Anterior cingulate cortex (tissue), 58 donors: Measurements from ENCODE around the gene IRS1.

Source experiments
- DNase-seq, 58 donors: peaks; one replicate each; lab custom pipeline; 2025; lab: John Stamatoyannopoulos, UW

IRS1 gene

DNA sequence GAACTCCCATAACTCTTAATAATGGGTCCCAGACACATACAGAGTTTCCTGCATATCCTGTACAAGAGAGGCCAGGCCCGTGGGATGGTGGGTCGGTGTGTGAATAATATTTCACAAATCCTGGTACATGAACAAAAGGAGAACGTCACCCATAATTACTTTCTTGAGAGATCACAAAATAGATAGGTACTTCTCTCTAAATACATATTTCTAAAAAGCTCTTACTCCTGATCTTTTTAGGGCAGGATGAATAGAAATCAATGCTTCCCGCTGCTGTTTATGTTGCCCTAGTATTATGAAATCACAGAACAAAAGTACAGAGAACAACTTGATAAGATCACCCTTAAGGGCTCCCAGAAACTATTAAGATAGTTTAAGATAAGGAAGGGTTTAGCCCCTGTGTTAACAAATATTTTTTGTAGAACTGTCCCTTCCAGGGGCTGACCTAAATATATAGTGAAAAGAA lies 5.4 kb downstream of the IRS1 start:
- no peak for DNase-seq

DNA sequence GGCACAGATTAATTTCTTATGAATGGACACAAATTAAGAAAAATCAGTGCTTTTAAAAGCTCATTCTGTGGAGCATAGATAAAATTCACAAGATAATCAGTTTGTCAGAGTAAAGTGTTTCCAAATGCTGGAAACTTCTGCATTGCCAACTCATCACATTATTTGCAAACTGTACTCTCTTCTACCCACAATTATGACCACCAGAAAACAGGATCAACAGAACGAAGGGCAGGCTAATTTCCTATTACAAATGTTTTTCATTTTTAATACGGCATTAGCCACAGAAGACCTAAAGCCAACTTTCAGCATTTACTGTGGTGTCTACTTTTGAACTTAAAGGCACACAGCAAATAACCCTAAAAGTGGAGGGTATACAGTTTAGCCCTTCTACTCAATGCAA lies 6.0 kb downstream of the IRS1 start:
- no peak for DNase-seq

DNA sequence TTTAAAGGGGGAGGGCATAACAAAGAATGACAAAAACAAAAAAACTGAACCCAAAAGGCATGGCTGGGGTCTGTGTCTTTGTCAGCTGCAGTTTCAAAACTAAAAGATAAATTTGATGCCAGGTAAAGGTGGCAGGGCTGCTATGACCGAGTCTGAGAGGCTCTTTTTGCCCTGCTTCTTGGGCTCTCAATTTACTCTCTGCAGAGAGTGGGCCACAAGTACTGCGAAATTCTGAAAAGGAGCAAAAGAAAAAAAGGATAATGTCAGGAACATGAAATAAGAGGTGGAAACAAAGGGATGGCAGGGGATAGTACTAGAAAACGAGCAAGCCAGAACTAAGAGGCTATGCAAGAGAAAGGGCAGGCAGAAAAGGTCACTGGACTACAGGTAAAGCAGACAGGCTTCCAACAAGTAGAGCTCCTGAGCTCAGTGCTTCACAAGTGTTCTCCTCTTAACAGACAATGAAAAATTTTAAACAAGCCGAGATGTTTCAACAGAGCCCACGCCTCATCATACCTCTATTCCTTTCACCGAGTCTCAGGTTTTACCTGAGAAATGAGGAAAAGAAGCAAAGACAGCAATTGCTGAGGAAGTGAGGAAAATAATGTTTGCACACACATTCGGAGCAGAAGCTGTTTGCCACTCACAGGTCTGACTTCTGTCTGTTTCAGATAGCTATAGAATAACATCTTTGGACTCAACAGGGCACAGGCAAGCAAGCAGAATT lies 7.3 kb downstream of the IRS1 start:
- peak in 2 of 58 donors; percentile 16 to 46 for DNase-seq

DNA sequence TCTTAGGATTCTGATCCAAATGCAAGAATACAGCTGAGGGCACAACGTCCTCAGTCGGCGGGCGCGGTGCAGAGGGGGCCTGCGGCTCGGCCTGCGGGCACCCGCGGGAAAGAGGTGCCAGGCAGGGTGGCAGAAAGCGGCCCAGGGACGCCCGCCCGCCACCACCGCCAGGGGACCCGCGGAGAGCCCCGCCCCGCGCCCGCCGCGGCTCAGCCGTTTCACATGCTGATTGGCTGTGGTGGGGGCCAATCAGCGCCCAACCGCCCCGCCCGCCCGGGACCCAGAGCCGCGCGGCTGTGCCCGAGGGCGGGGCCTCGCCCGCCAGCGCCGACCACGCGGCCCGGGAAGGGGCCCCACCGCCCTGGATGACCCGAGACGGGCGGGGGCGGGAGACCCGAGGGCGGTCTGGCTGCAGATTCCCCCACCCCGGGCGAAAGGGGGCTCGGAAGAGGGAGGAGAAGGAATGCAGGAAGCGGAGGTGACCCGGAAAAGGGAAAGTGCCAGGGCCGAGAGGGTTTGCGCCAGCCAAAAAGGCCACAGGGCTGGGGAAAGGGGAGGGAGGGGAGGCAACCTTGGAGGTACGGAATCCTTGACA lies 8.0 kb downstream of the IRS1 start:
- peak; percentile 45 to 93 (median 87) for DNase-seq

DNA sequence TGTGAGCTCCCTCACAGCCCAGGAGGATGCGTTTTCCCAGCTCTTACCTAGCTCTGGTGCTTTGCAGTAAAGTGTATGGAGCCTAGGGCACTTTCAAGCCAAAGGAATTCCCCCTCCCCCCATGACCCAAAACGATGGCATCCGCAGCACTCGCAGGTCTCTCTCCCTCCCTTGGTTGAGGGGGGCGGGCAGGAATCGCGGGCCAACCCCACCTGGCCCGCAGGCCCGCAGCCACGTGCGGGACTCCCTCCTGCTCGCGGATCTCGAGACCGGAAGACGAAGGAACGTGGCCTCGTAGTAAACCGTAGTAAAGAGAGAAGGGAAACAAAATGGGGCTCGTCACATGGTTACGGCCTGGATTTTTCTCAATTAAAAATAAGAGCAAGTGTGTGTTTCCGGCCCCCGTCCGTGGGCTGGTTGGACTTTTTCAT lies 8.5 kb downstream of the IRS1 start:
- peak in 25 of 58 donors; percentile 59 to 90 (median 74) for DNase-seq

DNA sequence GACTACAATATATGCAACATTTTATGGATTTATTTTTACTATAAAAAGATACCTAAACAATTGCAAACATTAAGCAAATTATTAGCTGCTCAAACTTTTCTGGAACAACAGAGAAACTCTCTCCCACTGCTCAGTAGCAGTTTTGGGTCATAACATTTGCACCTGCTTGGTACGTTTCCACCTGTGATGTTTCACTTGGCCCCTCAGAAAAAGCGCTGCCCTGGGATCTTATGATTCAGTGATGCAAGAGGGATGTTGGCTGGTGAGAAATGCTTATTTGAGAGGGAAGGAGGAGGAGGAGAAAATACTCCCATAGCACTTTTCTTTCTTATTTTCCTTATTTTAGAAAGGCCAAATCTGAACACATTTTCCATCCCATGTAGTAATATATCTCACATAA lies 9.2 kb downstream of the IRS1 start:
- no peak for DNase-seq

DNA sequence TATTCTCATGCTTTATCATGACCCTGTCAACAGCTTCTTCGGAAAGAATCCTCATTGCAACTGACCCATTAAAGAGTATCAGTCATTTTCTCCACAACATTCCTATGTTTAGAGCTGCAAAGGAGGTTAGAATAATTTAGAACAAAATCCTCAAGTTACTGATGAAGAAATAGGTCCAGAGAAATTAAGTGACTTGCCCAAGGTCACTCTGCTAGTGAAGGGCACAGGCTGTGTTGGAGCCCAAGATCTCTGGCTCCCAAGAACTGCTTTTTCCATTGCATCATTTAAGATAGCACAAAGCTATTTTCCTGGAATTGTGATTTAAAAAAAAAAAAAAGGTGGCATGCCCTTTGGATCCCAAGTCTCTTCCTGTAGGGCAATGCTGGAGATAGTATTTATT lies 9.6 kb downstream of the IRS1 start:
- no peak for DNase-seq

DNA sequence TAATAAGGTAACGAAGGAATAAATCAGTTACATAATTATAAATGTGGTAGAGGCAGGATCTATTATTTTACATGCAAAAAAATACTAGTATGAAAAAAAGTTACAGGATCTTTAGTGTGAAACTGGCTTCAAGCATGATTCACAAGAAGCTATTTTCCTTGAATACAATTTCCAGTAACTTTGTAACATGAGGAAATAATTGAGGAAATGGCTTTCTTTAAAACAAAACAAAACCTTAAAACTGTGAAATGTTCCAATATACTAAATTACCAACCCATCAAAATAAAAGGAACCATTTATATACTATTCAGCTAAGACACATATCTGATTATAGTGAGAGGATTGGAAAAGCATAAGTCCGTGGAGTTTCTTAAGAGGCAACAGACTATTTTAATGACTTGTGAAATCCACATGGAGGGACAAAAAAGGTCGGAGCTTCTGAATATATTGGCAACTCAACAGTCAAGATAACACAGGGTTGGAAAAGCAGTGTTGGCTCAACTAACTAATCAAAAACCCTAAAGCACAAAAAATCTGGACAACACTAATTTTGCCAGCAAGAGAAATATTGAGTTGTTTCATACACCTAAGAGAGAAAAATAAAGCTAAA lies 10.6 kb downstream of the IRS1 start:
- no peak for DNase-seq

DNA sequence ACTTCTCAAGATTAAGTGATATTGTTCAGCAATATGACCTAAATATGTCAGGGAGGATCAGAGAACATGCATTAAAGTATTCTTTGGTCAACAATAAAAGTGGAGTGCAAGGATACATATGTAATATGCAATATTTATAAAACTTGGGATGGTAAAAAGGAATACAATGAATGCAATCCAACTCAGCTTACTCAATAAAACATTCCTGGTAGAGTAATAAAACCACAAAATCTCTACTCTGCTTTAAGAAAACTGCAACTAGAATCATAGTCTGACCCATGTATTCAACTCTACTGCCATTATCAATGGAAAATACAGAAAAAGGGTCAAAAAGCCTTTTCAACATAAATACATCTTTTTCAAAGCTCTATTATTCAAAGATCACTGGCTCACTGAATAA lies 11.6 kb downstream of the IRS1 start:
- no peak for DNase-seq

DNA sequence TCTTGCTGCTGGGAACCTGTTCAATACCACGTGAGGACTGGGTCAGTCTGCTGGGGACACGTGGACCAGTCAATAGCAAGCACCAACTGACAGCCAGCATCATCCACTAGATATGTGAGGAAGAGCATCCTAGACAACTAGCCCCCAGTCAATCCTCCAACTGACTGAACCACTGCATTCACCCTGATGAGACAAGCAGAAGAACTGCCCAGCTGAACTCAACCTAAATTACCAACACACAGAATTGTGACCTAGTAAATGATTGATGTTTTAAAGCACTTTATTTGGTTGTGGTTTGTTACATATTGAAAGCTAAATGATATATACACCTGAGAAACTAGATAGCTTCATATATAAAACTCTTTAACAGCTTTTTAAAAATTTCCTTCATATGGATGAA lies 15.7 kb downstream of the IRS1 start:
- no peak for DNase-seq

DNA sequence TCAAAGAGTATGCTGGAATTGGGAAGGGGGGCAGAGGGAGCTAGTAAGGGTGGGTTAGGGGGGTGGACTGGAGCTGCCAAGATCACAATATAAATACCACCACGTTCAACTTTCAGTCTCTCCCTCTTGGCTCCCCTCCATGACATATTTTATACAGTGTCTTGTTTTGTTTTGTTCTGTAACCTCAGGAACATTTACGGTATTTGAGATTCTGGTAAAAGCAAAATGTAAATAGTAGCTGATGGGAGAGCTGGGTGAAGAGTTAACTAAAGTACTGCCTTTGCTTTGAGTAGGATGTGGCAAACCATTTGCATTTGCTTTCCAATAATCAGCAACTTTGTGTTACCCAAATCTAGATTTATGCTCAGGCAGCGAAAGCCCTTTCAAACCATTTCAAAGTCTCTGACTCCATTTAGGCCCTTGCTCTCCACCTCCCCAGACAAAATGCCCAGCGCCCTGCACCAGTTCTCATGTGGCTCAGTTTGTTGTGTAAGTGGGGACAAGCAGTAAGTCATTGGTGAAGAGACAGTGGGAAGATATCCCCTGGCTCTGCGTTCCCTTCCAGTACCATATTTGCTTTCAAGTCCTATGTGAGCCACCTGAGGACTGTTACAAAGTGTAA lies 17.4 kb downstream of the IRS1 start:
- DNase-seq, result no peak

DNA sequence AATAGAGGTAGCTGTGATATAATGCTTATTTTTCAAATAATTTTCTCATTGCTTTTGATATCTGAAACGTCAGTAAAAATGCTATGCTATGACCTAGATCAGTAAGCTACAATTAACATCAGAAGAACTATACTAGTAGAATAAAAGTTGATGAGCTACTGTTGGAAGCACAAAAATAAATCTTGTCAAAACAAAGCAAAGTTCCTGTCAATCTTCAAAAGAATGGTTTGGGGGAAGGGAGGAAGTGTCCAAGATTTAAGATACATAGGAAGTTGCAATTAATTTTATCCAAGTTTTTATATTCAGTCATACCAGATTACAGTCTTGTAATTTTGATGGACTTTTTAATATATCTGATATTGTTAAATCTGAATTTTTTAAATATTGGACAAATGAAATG lies 19.2 kb downstream of the IRS1 start:
- no peak for DNase-seq

DNA sequence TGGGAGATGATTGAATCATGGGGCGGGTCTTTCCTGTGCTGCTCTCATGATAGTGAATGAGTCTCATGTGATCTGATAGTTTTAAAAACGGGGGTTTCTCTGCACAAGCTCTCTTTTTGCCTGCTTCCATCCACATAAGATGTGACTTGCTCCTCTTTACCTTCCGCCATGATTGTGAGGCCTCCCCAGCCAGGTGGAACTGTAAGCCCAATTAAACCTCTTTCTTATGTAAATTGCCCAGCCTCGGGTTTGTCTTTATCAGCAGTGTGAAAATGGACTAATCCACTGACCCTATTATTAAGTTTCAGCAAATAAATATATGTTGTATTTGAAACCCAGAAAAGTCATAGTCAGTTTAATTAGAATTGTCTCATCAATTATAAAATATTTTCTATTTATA lies 22.0 kb downstream of the IRS1 start:
- no peak for DNase-seq

DNA sequence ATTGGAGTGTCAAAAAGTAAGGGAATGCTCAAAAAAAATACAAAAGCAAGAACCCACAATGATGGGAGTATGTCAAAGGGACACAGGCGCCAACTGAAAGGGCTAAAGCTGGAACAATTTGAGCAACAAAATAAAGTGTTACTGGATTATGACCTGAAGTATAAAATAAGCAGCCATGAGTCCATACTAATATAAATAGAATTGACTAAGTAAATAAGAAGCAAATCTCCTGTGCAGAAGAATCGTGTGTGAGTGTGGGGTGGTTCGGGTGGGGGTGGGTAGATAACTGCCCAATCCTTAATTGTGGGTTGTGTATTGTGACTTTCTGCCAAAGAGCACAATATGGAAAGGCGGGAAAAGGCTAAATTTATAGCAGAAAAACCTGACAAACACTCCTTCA lies 23.5 kb downstream of the IRS1 start:
- DNase-seq, result no peak

DNA sequence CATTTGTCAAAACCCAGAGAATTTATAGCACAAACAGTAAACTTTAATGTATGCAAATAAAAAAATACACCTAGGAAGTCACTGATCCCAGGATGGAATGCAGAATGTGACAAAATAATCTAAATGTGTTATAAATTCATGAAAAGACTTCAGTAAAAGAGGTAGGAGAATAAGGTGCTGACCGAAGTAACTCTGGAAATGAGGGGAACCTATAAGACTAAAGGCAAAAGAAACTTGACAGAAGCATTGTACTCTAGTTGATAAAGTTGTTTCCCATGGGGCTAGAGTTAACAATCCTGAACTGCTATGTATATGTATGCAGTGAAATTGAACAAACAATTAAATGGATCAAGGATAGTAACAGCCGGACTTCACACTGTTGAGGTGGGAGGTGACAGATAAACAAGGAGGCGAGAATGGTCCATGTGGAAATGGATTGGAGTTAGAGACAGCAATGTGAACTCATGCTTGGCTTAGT lies 24.5 kb downstream of the IRS1 start:
- no peak for DNase-seq

DNA sequence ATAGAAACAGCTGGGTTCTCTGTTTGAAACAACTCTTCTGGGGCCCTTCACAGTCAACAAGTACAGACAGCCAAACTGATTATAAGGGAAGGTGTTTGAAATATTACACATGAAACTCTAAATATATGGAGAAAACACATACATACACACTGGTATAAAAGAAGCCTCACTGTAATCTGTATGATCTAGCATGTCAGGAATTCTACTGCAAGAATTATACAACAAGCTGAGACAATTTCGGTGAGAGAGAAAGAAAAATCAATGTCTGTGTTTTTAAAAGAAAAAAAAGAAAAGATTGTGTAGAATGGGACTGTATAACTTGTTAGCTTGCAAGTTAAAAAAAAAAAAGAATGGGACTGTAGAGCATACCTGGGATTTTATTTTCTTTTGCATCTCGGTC lies 26.3 kb downstream of the IRS1 start:
- no peak for DNase-seq

DNA sequence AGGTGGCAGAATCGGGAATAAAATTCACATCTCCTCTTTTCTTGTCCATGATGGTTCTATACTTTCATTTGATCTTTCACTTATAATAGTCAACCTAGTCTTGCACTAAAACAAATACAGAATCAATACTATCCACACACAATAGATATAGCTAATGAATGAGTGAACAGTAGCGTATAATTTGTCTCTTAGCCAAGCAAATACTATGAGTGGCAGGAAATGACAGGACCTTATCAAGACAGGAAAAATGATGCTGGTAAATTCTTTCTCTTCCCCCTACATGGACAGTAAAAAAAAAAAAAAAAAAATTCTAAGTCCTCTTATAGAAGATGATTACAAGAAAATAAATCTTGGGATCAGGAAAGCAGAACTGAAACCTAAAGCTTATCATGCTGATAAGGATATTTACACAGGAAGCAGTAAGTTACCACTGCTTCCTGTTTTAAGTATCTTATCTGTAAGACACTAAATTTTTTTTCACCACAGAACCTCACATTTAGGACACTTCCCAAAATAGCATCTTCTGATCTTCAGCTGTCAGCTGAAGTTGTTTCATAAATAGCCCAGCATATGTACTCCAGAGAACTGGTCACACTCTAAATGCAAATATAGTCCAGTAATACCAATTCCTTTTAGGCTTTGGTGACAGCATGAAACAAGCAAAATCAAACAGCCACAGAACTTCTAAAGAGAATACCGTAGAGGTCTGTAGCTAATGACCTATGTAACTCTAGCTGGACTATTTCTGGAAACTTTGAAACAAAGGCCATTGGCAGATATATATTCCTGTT lies 27.0 kb downstream of the IRS1 start:
- DNase-seq, result no peak

DNA sequence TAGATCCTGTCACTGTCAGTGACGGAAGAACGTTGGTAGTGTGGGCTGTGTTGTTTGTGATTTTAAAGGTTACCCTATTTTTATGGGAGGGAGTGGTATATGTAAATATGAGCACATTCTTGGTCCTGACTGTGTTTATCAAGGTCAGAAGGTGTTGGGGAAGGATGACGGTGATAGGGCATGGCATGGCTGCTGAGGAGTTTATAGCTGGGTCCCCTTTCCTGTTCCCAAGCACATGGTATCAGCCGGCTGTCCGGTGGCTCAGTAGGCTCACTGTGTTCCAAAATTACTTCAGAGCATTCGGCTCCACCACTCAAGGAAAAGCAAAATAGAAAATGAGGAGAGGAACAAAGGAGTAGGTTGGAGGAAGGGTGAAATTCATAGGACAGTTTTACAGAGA lies 28.6 kb downstream of the IRS1 start:
- DNase-seq, result no peak

DNA sequence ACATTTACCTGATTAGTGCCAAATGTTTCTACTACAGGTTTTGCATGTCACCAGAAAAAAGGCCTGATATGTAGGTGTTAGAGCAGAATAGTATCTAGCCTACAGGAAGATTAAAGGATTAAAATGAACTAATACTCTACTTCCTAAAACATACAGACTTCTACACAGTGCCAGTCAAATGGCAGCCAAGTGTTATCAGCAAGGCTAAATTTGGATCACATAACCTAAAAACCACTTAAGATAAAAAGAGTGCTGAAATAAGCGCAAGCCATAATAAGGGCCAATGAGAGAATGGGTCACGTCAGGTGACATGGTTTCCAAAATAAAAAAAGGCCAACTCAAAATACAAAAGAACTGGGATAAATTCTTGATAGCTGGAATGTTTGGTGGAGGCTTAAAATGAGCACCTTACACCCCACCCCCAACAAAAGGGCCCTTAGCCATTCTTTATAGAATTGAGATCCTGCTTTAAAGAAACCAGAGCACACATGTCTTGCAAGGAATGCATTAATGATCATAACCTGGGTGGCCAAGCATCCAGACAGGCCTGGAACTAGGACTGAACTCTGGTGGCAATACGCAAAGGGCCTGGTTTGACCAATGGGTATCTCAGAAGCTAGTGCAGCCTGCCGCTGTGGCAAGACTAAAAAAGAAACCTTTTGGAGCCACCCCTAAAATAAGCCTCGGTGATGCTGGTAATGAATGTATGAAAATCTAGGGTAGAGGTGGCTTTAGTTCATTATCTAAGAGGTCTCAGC lies 32.4 kb downstream of the IRS1 start:
- no peak for DNase-seq
